ENCODE data around the gene FAM227A. TPM values are rescaled to one million over a fixed set of nuclear protein-coding genes. Genes with fewer than 3 reads are reported as not detected.

The FAM227A gene
- 10.3 to 11.9 TPM (median 11.0 TPM) in 3 replicates for total RNA-seq

GRCh38 chr22:38656256-38657044 lies at the start of gene FAM227A, which contains the start of gene CBY1:
TSS of gene FAM227A (minus strand) at chr22:38656392. CDS start at chr22:38650168, 6,224 bp downstream.
TSS of gene CBY1 (plus strand) at chr22:38656638. CDS start at chr22:38668055, 11,417 bp downstream.
- Mint-ChIP-seq H3K4me1 (peaks cover 12% of the 10 kb centered on the region), H3K27ac (peak within 1 kb of the TSS; percentile 99), H3K27me3 (ENCODE audit: low read depth) (no peaks in the 10 kb centered on the region), H3K36me3 (peaks cover 4% of the 10 kb centered on the region), H3K9me3 (peaks cover 4% of the 10 kb centered on the region), H3K4me3 (peak within 1 kb of the TSS; percentile 96)
- DNase-seq (ENCODE audit: low spot score in 2 of 2, unreplicated experiment in 2 of 2), result peak; percentile 76 to 93
- TF ChIP-seq, protein P1, sequence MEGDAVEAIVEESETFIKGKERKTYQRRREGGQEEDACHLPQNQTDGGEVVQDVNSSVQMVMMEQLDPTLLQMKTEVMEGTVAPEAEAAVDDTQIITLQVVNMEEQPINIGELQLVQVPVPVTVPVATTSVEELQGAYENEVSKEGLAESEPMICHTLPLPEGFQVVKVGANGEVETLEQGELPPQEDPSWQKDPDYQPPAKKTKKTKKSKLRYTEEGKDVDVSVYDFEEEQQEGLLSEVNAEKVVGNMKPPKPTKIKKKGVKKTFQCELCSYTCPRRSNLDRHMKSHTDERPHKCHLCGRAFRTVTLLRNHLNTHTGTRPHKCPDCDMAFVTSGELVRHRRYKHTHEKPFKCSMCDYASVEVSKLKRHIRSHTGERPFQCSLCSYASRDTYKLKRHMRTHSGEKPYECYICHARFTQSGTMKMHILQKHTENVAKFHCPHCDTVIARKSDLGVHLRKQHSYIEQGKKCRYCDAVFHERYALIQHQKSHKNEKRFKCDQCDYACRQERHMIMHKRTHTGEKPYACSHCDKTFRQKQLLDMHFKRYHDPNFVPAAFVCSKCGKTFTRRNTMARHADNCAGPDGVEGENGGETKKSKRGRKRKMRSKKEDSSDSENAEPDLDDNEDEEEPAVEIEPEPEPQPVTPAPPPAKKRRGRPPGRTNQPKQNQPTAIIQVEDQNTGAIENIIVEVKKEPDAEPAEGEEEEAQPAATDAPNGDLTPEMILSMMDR (IDR thresholded peaks at IDR 0.05; ENCODE audit: unreplicated experiment), result no peak

DNA sequence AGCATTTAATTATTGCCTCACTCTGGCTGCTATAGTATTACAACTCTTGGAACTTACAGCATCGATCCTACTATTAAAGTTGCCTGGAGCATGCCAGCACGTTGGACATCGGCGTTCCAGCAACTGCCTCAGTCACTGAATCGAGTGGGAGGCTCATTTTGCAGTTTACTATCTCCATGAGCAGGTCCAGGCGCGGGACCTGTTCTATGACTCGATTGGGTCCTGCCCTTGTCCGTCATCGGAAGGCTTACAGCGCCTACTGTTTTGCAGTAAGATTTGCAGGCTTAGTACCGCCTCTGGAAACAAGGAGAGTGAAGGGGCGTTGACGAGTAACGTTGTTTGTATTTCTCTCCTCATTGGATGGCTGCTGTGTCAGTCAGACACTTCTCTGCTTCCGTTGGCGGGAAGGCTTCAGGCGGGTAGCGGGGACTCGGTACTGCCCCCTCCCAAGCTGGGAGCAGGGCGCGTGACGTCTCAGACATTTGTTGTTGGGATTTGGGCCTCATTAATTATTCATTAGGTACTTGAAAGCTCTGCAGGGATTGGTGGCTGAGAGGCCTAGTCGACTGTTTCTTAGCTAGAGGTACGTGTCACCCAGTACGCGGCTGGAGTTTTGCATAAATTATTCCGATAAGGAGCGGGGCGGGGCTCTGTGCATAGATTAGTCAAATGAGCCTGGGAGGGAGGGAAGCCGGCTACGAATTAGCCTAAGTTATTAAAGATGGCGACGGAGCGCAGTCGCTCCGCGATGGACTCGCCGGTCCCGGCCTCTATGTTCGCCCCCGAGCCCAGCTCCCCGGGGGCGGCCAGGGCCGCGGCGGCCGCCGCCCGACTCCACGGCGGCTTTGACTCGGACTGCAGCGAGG lies 49.3 kb upstream of the FAM227A start, which contains the start of gene GTPBP1:
TSS of gene GTPBP1 (plus strand) at position 710 of the 866 bp plus-strand sequence. CDS start at position 722, 12 bp downstream.
- peak; percentile 95 to 96 for DNase-seq (ENCODE audit: low spot score in 2 of 2, unreplicated experiment in 2 of 2)
- Mint-ChIP-seq H3K27ac (peak within 1 kb of the TSS; percentile 99), H3K36me3 (peaks cover 2% of the 10 kb centered on the region), H3K27me3 (ENCODE audit: low read depth) (no peaks in the 10 kb centered on the region), H3K4me1 (peaks cover 38% of the 10 kb centered on the region), H3K9me3 (no peaks in the 10 kb centered on the region), H3K4me3 (peak within 1 kb of the TSS; percentile 89)
- TF ChIP-seq, protein P1 (IDR thresholded peaks at IDR 0.05; ENCODE audit: unreplicated experiment), result no peak

DNA sequence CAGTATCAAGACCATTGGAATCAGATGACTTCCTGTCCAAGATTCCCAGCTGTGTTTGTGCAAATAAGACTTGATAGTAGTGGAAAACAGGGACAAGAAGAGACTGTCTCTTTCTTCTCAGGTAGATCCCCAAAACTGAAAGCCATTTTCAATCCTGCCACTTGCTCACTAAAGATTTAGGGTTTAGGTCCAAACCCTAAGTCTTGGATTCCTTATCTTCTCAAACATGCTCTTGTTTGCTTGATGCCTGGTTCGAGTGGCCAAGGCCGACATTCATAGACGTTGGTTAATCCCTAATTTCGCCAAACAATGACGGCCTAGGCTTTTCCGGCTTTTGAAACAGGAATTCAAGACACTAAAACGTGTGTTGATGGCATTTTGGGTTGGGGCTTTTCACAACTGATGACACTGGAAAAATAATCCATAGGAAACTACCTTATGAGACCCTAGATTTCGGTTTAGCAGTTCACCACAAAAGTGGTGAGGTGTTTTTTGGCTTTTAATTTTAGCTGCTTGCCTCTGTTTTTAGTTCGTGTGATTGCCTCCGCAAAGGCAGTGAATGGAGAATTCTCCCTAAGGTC lies 48.6 kb upstream of the FAM227A start:
- no peaks in the 10 kb centered on the region for H3K27me3 Mint-ChIP-seq (ENCODE audit: low read depth)
- TF ChIP-seq, protein P1 (IDR thresholded peaks at IDR 0.05; ENCODE audit: unreplicated experiment), result no peak
- H3K4me3 Mint-ChIP-seq, result peak overlapping the region; percentile 80
- no peak for DNase-seq (ENCODE audit: low spot score in 2 of 2, unreplicated experiment in 2 of 2)
- peaks cover 2% of the 10 kb centered on the region for H3K36me3 Mint-ChIP-seq
- H3K4me1 Mint-ChIP-seq, result peaks cover 42% of the 10 kb centered on the region
- no peaks in the 10 kb centered on the region for H3K9me3 Mint-ChIP-seq
- peak overlapping the region; percentile 99 for H3K27ac Mint-ChIP-seq

DNA sequence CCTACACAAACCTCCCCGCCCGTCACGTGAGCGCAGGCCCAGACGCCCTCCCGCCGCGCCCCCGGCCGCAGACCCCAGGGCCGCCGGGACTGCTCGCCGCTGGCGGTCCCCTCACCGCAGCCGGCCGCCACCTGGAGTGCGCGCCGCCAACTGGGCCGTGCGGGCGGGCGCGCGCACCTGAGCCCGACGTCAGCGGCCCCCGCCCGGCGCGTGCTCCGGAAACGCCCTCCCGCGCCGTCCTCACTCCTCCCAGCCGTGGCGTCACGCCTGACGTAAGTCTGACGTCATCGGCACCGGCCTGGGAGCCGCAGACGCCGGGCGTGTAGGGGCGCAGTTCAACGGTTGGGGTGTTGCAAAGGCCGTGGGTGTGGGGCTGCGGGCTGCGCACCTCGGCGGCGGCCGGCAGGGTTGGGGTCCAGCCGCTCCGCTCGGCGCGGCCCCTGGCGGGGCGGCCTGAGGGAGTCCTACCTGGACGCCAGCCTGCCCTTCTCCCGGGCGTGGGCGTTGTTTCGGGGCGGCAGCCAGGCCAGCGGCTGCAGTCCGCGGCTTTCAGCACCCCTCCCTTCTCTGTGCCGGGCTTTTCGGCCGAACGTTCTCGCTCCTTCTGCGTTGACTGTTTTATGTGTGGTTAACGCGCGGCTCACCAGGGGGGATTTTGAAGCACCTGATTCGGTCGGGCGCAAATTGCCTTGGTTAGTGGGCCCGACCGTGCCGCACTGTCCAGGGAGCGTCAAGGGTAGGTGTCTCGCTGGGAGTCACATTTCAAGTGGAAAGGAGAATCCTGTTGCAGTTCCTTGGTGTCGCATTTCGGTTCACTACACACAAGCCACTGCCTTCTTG lies 44.8 kb upstream of the FAM227A start, which contains the start of gene JOSD1:
TSS of gene JOSD1 (minus strand) at position 155 of the 840 bp plus-strand sequence. CDS start 956 bp downstream, outside the sequence.
- no peaks in the 10 kb centered on the region for H3K27me3 Mint-ChIP-seq (ENCODE audit: low read depth)
- H3K27ac Mint-ChIP-seq, result peak within 1 kb of the TSS; percentile 100
- H3K9me3 Mint-ChIP-seq, result no peaks in the 10 kb centered on the region
- DNase-seq (ENCODE audit: low spot score in 2 of 2, unreplicated experiment in 2 of 2), result peak; percentile 94 to 99
- TF ChIP-seq, protein P1 (IDR thresholded peaks at IDR 0.05; ENCODE audit: unreplicated experiment), result no peak
- peaks cover 56% of the 10 kb centered on the region for H3K4me1 Mint-ChIP-seq
- peaks cover 2% of the 10 kb centered on the region for H3K36me3 Mint-ChIP-seq
- peak within 1 kb of the TSS; percentile 98 for H3K4me3 Mint-ChIP-seq
